GM18508 (cell line): Measurements from ENCODE around the gene OPN3.

Experiments
- ATAC-seq: cut with Tn5 transposase; IDR thresholded peaks from one replicate; pipeline ENCODE4 v1.9.1; 2021; ENCODE audit warnings: moderate number of reproducible peaks; ENCODE audit not compliant: insufficient read depth, unreplicated experiment

The OPN3 gene

GRCh38 chr1:241596633-241597032 is 43.5 kb downstream of the OPN3 start:
- no peak for ATAC-seq

DNA sequence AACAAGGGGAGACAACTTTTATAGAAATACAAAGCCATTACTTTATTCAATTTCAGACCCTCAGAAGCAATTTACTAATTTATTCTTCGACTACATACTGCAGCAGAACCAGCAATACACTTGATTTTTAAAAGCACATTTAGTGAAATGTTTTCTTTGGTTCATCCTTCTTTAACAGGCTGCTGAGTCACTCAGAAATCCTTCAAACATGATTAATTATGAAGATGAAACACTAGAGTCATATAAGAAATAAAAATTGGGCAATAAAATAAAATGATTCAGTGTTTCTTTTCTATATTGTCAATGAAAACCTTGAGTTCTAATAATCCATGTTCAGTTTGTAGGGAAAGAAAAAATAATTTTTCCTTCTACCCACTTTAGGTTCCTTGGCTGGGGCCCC is 47.0 kb downstream of the OPN3 start:
- ATAC-seq, result no peak

- peak; percentile 52 for ATAC-seq
Measured at GRCh38 chr1:241592273-241592958, 47.8 kb downstream of the OPN3 start.

- ATAC-seq, result no peak
Measured at GRCh38 chr1:241591736-241592135, 48.4 kb downstream of the OPN3 start.

- ATAC-seq, result no peak
Measured at GRCh38 chr1:241591317-241591716, 48.9 kb downstream of the OPN3 start.

DNA sequence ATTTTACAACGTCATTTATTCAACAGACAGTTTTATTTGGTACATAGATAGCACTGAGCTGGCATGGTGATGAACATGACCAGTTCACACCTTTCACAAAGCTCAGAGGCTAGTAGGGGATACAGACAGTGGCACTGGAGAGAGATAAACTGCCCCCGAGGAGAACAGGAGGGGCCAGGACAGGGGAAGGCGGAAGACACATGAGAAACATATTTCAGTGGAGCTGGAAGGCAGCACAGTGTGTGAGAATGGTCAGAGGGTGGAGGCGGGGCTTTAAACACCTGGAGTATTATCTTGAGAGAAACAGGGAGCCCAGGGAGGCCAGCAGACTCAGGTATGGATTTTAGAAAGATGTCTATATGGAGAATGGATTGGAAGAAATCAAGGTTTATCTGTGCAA is 49.5 kb downstream of the OPN3 start:
- no peak for ATAC-seq

DNA sequence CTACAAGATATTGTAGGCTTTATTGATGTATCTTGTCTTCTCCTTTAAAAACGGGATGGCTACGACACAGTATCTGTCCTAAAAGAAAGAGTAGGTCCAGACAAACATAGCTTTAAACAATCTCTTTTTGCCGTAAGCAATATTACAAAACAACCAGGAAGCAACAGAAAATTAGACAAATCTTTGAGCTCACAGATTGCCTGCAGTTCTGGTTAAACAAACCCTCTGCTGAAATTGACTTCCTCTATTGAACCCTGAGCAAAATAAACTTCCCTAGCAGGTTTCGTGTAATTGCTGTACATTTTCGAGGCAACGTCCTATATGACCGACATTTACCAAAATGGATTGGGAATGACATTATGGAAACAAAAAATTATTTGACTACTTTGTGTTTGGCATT is 50.6 kb downstream of the OPN3 start:
- no peak for ATAC-seq

- ATAC-seq, result no peak
Measured at GRCh38 chr1:241586905-241587512, 53.2 kb downstream of the OPN3 start.

GRCh38 chr1:241582921-241583321 is 57.2 kb downstream of the OPN3 start:
- ATAC-seq, result no peak

DNA sequence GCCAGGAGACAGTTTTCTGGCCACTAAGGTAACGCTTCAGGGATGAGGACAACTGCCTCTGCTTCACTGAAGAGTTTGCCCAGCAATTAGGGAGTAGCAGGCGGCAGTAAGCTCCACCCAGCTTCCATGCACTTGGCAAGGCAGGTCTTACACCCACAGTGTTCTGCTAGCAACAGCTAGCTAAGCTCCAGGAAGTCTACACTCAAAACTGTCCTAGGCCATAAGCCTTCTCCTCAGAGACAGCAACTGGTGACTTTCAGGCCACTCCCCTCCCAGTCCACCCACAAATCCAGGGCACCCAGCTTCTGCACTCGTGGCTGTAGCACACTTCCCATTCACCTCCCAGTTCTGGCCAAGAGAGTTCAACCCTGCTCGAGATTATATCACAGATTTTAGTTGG is 60.7 kb downstream of the OPN3 start:
- no peak for ATAC-seq

- ATAC-seq, result no peak
Measured at GRCh38 chr1:241574154-241574553, 66.0 kb downstream of the OPN3 start.

DNA sequence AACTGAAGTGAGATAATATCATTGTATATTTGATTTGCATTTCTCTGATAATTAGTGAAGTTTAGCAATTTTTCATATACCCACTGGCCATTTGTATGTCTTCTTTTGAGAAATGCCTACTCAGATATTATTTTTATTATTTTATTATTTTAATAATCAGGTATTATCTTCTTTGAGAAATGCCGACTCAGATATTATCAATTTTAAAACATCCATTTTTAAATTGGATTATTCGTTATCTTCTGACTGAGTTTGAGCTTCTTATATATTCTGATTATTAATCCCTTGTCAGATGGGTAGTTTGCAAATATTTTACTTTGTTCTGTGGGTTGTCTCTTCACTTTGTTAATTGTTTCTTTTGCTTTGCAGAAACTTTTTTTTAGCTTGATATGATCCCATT is 70.3 kb downstream of the OPN3 start:
- ATAC-seq, result no peak

- no peak for ATAC-seq
Measured at GRCh38 chr1:241560849-241561187, 79.4 kb downstream of the OPN3 start.

DNA sequence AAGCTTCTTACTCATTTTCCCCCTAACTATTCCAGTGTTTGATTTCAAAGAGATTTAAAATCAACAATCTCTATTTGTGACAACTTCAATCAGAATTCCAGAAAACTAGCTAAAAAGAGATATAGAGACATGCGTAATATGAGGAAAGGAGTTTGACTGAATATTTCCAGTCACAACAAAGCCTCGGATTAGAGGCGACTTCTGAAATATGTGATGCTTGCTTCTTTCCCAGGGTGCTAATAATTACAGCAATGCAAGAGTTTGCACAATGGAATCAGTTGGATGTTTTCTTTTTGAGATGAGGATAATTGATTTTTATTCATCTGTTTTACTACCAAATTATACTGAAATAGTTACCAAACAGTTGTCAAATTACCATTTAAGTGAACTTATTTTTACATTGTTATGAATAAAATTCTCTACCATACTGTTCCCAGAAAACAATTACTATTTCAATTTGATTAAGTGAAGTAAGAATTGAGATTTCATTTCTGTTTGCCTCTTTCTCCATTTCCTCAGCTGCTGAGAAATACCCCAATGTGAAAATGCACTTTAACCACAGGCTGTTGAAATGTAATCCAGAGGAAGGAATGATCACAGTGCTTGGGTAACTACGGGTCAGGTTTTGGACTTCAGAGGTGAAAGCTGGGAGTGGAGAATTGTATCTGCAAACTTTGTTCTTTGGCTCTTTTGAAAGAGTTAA is 79.9 kb downstream of the OPN3 start:
- ATAC-seq, result no peak

GRCh38 chr1:241557551-241558193 is 82.5 kb downstream of the OPN3 start:
- ATAC-seq, result no peak

GRCh38 chr1:241557031-241557430 is 83.1 kb downstream of the OPN3 start:
- no peak for ATAC-seq

- no peak for ATAC-seq
Measured at GRCh38 chr1:241555526-241555925, 84.6 kb downstream of the OPN3 start.

GRCh38 chr1:241553886-241554592 is 86.1 kb downstream of the OPN3 start:
- no peak for ATAC-seq

- ATAC-seq, result peak; percentile 60
Measured at GRCh38 chr1:241551759-241552638, 88.2 kb downstream of the OPN3 start.

- ATAC-seq, result no peak
Measured at GRCh38 chr1:241550318-241550717, 89.9 kb downstream of the OPN3 start.
